PFSK-1 (cell line): ENCODE results near the gene ZNF425.

ENCODE experiments used
- FOXP2 ChIP-seq: optimal IDR thresholded peaks from 2 replicates; pipeline ENCODE3; 2011; ENCODE audit warnings: borderline replicate concordance, control low read depth, inconsistent platforms; ENCODE audit not compliant: insufficient read depth; ENCODE audit errors: extremely low read length, extremely low read depth
- POLR2AphosphoS5 ChIP-seq: IDR thresholded peaks from 2 replicates; pipeline ENCODE4 v1.6.1; 2012; ENCODE audit warnings: low read depth, mild to moderate bottlenecking, control low read depth, low read length, moderate library complexity
- REST ChIP-seq, 2 experiments: IDR thresholded peaks; 2 replicates each; pipeline versions ENCODE4 v1.6.1 to v1.8.0; 2011 to 2012; ENCODE audit warnings: low read depth in 2 of 2, low read length in 2 of 2, control low read depth in 1 of 2, inconsistent platforms in 1 of 2, mild to moderate bottlenecking in 1 of 2, moderate library complexity in 1 of 2; ENCODE audit not compliant: insufficient read depth in 1 of 2
- SIN3A ChIP-seq: IDR thresholded peaks from 2 replicates; pipeline ENCODE4 v1.6.1; 2012; ENCODE audit warnings: mild to moderate bottlenecking, low read length, moderate library complexity, borderline replicate concordance; ENCODE audit not compliant: insufficient read depth
- TAF1 ChIP-seq: IDR thresholded peaks from 2 replicates; pipeline ENCODE4 v1.6.1; 2012; ENCODE audit warnings: low read length, control low read depth, borderline replicate concordance; ENCODE audit not compliant: insufficient read depth

- no peak for TF ChIP-seq SIN3A
- TF ChIP-seq FOXP2 = no peak
- TF ChIP-seq POLR2AphosphoS5 = no peak
- no peak for TF ChIP-seq TAF1
- no peak for TF ChIP-seq REST (IDR thresholded peaks at IDR 0.05; ENCODE audit: insufficient read depth in 1 of 2, low read depth in 2 of 2, low read length in 2 of 2)
These were observed 45.9 kb upstream of the ZNF425 start for GRCh38 chr7:149171892-149172533.
